ENCODE results near the gene ATOSB.
"Not testable (repeated sequence)": the region's sequence is repeated elsewhere in the genome, so short reads cannot be mapped to it uniquely, and the experiment has no call there.

ATOSB gene, protein sequence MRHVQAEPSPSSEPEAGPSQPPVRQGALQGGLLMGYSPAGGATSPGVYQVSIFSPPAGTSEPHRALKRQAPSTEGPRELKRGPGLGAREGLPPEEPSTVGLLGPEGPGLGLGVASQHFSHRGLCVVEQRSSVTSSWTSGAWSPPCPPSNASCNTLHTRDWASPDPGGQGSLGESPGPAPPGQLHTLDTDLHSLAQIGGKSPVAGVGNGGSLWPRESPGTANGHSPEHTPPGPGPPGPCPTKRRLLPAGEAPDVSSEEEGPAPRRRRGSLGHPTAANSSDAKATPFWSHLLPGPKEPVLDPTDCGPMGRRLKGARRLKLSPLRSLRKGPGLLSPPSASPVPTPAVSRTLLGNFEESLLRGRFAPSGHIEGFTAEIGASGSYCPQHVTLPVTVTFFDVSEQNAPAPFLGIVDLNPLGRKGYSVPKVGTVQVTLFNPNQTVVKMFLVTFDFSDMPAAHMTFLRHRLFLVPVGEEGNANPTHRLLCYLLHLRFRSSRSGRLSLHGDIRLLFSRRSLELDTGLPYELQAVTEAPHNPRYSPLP

DNA sequence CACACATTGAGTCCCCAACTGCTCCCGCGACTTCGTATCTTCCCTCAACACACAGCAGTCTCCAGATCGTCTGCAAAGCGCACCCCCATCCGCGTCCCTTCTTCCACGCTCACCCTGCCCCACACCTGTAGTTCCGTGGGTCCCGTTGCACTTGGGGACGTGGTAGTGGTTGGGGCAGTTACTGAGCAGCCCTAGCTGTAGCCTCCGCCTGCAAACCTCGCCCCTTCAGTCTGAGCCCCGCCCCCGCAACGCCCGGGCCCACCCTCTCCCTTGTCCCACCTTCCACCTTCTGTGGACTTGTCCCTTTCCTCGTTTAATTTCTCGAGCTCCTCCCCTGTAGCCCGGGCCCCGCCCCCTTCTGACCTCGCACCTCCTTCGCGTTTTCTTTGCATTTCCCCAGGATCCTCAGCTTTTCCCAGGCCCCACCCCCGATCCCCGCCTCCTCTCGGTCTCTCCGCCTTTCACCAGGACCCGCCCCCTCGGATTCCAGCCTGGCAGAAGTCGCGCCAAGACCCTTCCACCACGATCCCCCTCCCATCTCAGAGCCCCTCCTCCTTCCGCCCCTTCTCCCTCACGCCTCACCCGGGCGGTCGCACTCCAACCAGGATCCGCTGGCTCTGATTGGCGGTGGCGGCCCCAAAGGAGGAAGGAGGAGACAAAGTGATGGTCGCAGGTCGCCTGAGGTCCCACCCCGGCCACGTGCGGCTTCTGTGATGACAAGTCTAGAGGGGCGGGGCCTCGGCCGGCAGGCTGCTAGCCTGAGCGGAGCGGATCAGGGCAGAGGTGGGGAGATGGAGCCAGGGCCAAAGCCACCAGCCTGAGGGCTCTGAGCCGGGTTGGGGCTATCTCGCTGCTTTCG lies at the start of gene ATOSB:
Gene ATOSB (minus strand): TSS at position 183 of the 859 bp plus-strand sequence. CDS start 7,588 bp downstream, outside the sequence.
- no peaks in the 10 kb centered on the region for H3K9me3 ChIP-seq (ENCODE audit: control insufficient read depth in 2 of 2, low read length in 2 of 2)
- H3K27me3 ChIP-seq (ENCODE audit: control insufficient read depth in 2 of 2, insufficient read depth in 2 of 2, low read length in 2 of 2) = no peaks in the 10 kb centered on the region
- H3K36me3 ChIP-seq (ENCODE audit: control insufficient read depth in 2 of 2, insufficient read depth in 2 of 2, low read length in 2 of 2) = no peaks in the 10 kb centered on the region
- peak within 1 kb of the TSS; percentile 86 for H3K9ac ChIP-seq (ENCODE audit: low read depth in 1 of 2, low read length in 2 of 2)
- H3K4me3 ChIP-seq (ENCODE audit: low read length in 2 of 2) = peak within 1 kb of the TSS; percentile 85 to 99
- H3K27ac ChIP-seq (ENCODE audit: low read depth in 2 of 2, low read length in 2 of 2) = peak within 1 kb of the TSS; percentile 96
- peaks cover 42 to 45% of the 10 kb centered on the region in 2 donors for H3K4me1 ChIP-seq (ENCODE audit: control insufficient read depth in 2 of 2, insufficient read depth in 2 of 2, low read length in 2 of 2)

- Histone ChIP-seq H3K36me3 (ENCODE audit: control insufficient read depth in 2 of 2, insufficient read depth in 2 of 2, low read length in 2 of 2) (no peaks in the 10 kb centered on the region), H3K27me3 (ENCODE audit: control insufficient read depth in 2 of 2, insufficient read depth in 2 of 2, low read length in 2 of 2) (no peaks in the 10 kb centered on the region), H3K9ac (ENCODE audit: low read depth in 1 of 2, low read length in 2 of 2) (no peak overlapping the region), H3K27ac (ENCODE audit: low read depth in 2 of 2, low read length in 2 of 2) (no peak overlapping the region), H3K9me3 (ENCODE audit: control insufficient read depth in 2 of 2, low read length in 2 of 2) (no peaks in the 10 kb centered on the region), H3K4me1 (ENCODE audit: control insufficient read depth in 2 of 2, insufficient read depth in 2 of 2, low read length in 2 of 2) (peaks cover 0 to 18% of the 10 kb centered on the region in 2 donors), H3K4me3 (ENCODE audit: low read length in 2 of 2) (no peak overlapping the region)
Observed at GRCh38 chr9:35164711-35165110, 49.0 kb upstream of the ATOSB start.

- Histone ChIP-seq H3K36me3 (ENCODE audit: control insufficient read depth in 2 of 2, insufficient read depth in 2 of 2, low read length in 2 of 2) (no peaks in the 10 kb centered on the region), H3K9ac (ENCODE audit: low read depth in 1 of 2, low read length in 2 of 2) (peak overlapping the region in 1 of 2 donors; percentile 95), H3K4me3 (ENCODE audit: low read length in 2 of 2) (peak overlapping the region; percentile 93 to 94), H3K9me3 (ENCODE audit: control insufficient read depth in 2 of 2, low read length in 2 of 2) (no peaks in the 10 kb centered on the region), H3K4me1 (ENCODE audit: control insufficient read depth in 2 of 2, insufficient read depth in 2 of 2, low read length in 2 of 2) (peaks cover 0 to 18% of the 10 kb centered on the region in 2 donors), H3K27ac (ENCODE audit: low read depth in 2 of 2, low read length in 2 of 2) (peak overlapping the region in 1 of 2 donors; percentile 98), H3K27me3 (ENCODE audit: control insufficient read depth in 2 of 2, insufficient read depth in 2 of 2, low read length in 2 of 2) (no peaks in the 10 kb centered on the region)
Observed at GRCh38 chr9:35163413-35163812, 47.8 kb upstream of the ATOSB start.

GRCh38 chr9:35162605-35163315 lies 47.1 kb upstream of the ATOSB start:
- H3K27me3 ChIP-seq (ENCODE audit: control insufficient read depth in 2 of 2, insufficient read depth in 2 of 2, low read length in 2 of 2) = no peaks in the 10 kb centered on the region
- H3K4me3 ChIP-seq (ENCODE audit: low read length in 2 of 2) = peak overlapping the region; percentile 93 to 94
- peaks cover 0 to 18% of the 10 kb centered on the region in 2 donors for H3K4me1 ChIP-seq (ENCODE audit: control insufficient read depth in 2 of 2, insufficient read depth in 2 of 2, low read length in 2 of 2)
- peak overlapping the region; percentile 97 to 98 for H3K27ac ChIP-seq (ENCODE audit: low read depth in 2 of 2, low read length in 2 of 2)
- no peaks in the 10 kb centered on the region for H3K36me3 ChIP-seq (ENCODE audit: control insufficient read depth in 2 of 2, insufficient read depth in 2 of 2, low read length in 2 of 2)
- peak overlapping the region; percentile 84 to 95 for H3K9ac ChIP-seq (ENCODE audit: low read depth in 1 of 2, low read length in 2 of 2)
- H3K9me3 ChIP-seq (ENCODE audit: control insufficient read depth in 2 of 2, low read length in 2 of 2) = no peaks in the 10 kb centered on the region

GRCh38 chr9:35161713-35162604 lies 46.3 kb upstream of the ATOSB start, which contains the start of gene UNC13B:
Gene UNC13B (plus strand): TSS chr9:35162009. CDS start chr9:35162284, 275 bp downstream.
- Histone ChIP-seq H3K27ac (ENCODE audit: low read depth in 2 of 2, low read length in 2 of 2) (peak within 1 kb of the TSS; percentile 97 to 98), H3K4me3 (ENCODE audit: low read length in 2 of 2) (peak within 1 kb of the TSS; percentile 93 to 94), H3K9ac (ENCODE audit: low read depth in 1 of 2, low read length in 2 of 2) (peak within 1 kb of the TSS; percentile 84 to 95)

DNA sequence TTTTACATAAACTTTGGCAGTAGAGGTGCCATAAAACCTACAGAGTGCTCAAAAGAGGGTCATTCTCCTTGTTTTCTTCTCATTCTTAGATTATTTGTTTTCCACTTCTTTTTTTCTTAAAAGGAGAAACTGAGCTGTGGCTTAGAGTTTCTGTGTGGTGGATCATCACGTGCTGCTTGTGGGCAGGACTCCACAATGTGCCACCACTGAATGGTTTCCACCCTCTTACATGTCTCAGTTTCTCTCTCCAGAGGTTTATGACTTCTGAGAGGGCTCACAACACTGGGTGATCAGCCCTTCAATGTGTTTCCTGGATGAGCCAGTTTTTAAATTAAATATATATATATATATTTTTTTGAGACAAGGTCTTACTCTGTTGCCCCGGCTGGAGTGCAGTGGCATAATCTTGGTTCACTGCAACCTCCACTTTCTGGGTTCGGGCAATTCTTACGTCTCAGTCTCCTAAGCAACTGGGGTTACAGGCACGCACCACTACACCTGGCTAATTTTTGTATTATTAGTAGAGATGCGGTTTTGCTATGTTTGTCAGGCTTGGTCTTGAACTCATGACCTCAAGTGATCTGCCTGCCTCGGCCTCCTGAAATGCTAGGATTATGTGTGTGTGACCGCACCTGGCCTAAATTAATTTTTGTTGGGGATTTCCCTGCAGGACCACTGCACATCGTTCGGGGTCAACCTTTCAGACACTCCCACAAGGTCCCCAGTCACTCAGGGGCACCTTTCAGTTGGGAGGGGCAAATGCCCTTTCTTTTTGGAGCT lies 43.0 kb upstream of the ATOSB start:
- no peak overlapping the region for H3K4me3 ChIP-seq (ENCODE audit: low read length in 2 of 2)
- no peaks in the 10 kb centered on the region for H3K36me3 ChIP-seq (ENCODE audit: control insufficient read depth in 2 of 2, insufficient read depth in 2 of 2, low read length in 2 of 2)
- no peaks in the 10 kb centered on the region for H3K27me3 ChIP-seq (ENCODE audit: control insufficient read depth in 2 of 2, insufficient read depth in 2 of 2, low read length in 2 of 2)
- H3K27ac ChIP-seq (ENCODE audit: low read depth in 2 of 2, low read length in 2 of 2) = no peak overlapping the region
- no peaks in the 10 kb centered on the region for H3K9me3 ChIP-seq (ENCODE audit: control insufficient read depth in 2 of 2, low read length in 2 of 2)
- peaks cover 0 to 16% of the 10 kb centered on the region in 2 donors for H3K4me1 ChIP-seq (ENCODE audit: control insufficient read depth in 2 of 2, insufficient read depth in 2 of 2, low read length in 2 of 2)
- no peak overlapping the region for H3K9ac ChIP-seq (ENCODE audit: low read depth in 1 of 2, low read length in 2 of 2)

More at GRCh38 chr9:35161713-35162604, 46.3 kb upstream of the ATOSB start, which contains the start of gene UNC13B:
- H3K9me3 ChIP-seq (ENCODE audit: control insufficient read depth in 2 of 2, low read length in 2 of 2) = no peaks in the 10 kb centered on the region
- no peaks in the 10 kb centered on the region for H3K36me3 ChIP-seq (ENCODE audit: control insufficient read depth in 2 of 2, insufficient read depth in 2 of 2, low read length in 2 of 2)
- H3K27me3 ChIP-seq (ENCODE audit: control insufficient read depth in 2 of 2, insufficient read depth in 2 of 2, low read length in 2 of 2) = no peaks in the 10 kb centered on the region
- H3K4me1 ChIP-seq (ENCODE audit: control insufficient read depth in 2 of 2, insufficient read depth in 2 of 2, low read length in 2 of 2) = peaks cover 0 to 18% of the 10 kb centered on the region in 2 donors

DNA sequence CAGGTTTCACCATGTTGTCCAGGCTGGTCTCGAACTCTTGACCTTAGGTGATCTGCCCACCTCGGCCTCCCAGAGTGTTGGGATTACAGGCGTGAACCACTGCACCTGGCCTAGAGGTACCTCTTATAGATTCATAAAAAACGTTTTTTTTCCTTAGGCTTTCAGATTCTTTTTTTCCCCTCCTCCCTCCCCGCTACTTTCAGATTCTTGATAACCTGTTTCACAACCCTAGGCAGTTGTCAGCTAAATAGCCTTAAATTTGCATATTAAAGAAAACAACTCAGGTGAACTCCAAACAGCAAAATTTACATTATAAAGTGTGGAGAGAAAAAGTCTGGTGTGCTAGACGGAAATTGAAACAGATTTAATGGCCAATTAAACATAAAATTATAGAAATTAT lies 42.2 kb upstream of the ATOSB start:
- not testable (repeated sequence) for H3K4me3 ChIP-seq (ENCODE audit: low read length in 2 of 2); H3K9me3 ChIP-seq (ENCODE audit: control insufficient read depth in 2 of 2, low read length in 2 of 2); H3K9ac ChIP-seq (ENCODE audit: low read depth in 1 of 2, low read length in 2 of 2); H3K36me3 ChIP-seq (ENCODE audit: control insufficient read depth in 2 of 2, insufficient read depth in 2 of 2, low read length in 2 of 2); H3K4me1 ChIP-seq (ENCODE audit: control insufficient read depth in 2 of 2, insufficient read depth in 2 of 2, low read length in 2 of 2); H3K27ac ChIP-seq (ENCODE audit: low read depth in 2 of 2, low read length in 2 of 2); H3K27me3 ChIP-seq (ENCODE audit: control insufficient read depth in 2 of 2, insufficient read depth in 2 of 2, low read length in 2 of 2)

DNA sequence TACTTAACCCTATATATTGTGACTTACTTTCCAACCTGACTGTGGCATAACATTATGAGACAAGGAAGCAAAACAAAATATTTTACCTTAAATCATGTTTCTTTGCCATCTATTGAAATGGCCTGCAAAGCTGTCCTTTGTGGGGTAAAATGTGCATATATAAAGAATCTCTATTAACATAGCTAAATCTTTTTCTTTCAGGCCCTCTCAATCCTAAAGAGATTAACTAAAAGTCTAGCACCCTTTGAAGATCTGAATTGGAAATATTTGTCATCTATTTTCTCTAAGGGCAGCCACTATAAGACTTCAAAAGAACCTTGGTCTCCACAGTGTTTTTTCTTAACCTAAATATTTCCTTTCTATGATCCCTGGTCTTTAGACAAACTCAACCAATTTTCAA lies 41.1 kb upstream of the ATOSB start:
- H3K27me3 ChIP-seq (ENCODE audit: control insufficient read depth in 2 of 2, insufficient read depth in 2 of 2, low read length in 2 of 2) = no peaks in the 10 kb centered on the region
- no peaks in the 10 kb centered on the region for H3K36me3 ChIP-seq (ENCODE audit: control insufficient read depth in 2 of 2, insufficient read depth in 2 of 2, low read length in 2 of 2)
- H3K4me1 ChIP-seq (ENCODE audit: control insufficient read depth in 2 of 2, insufficient read depth in 2 of 2, low read length in 2 of 2) = peaks cover 0 to 4% of the 10 kb centered on the region in 2 donors
- no peak overlapping the region for H3K27ac ChIP-seq (ENCODE audit: low read depth in 2 of 2, low read length in 2 of 2)
- no peaks in the 10 kb centered on the region for H3K9me3 ChIP-seq (ENCODE audit: control insufficient read depth in 2 of 2, low read length in 2 of 2)
- no peak overlapping the region for H3K4me3 ChIP-seq (ENCODE audit: low read length in 2 of 2)
- no peak overlapping the region for H3K9ac ChIP-seq (ENCODE audit: low read depth in 1 of 2, low read length in 2 of 2)

Data from mucosa of rectum (tissue), 2 donors.